H1 (cell line): Measurements from ENCODE around the gene ACKR1. TPM values are rescaled to one million over a fixed set of nuclear protein-coding genes. Genes with fewer than 3 reads are reported as not detected.

Experiments
- CTCF ChIA-PET: fragments of 300-600 bp; sonication (Branson Sonifier 250); formaldehyde crosslinking; loops from one replicate; lab custom pipeline; 2021; ENCODE audit not compliant: partially characterized antibody; lab: Charles Lee
- POLR2A ChIA-PET: fragments of 300-600 bp; sonication (Branson Sonifier 250); formaldehyde crosslinking; loops from one replicate; lab custom pipeline; 2021; ENCODE audit warnings: inconsistent platforms; ENCODE audit not compliant: partially characterized antibody; lab: Charles Lee
- DNase-seq, 2 experiments: peaks; one replicate each; pipeline versions ENCODE4 v3.0.0 to v3.0.0-alpha.2; 2010 to 2022; ENCODE audit warnings: low spot score in 2 of 2, low read depth in 1 of 2, mixed read lengths in 1 of 2
- FAIRE-seq: peaks from 2 replicates; lab custom pipeline; 2011; peaks lifted over from hg19 to GRCh38; lab: Jason Lieb, UNC
- H2AFZ ChIP-seq: 2 replicates; pipeline ENCODE4 v1.8.1; 2012; ENCODE audit warnings: low read length, inconsistent platforms
- H2AK5ac ChIP-seq: 2 replicates; pipeline ENCODE4 v1.6.1; 2013; ENCODE audit warnings: low read depth, low read length
- H2BK120ac ChIP-seq: replicated peaks from 2 replicates; pipeline ENCODE3; 2013; ENCODE audit warnings: low read depth, low read length, inconsistent platforms
- H2BK12ac ChIP-seq: 2 replicates; pipeline ENCODE4 v1.6.1; 2013; ENCODE audit warnings: low read depth, low read length
- H2BK15ac ChIP-seq: 2 replicates; pipeline ENCODE4 v1.6.1; 2013; ENCODE audit warnings: low read length
- H2BK20ac ChIP-seq: 2 replicates; pipeline ENCODE4 v1.6.1; 2013; ENCODE audit warnings: low read length
- H2BK5ac ChIP-seq: 2 replicates; pipeline ENCODE4 v1.6.1; 2013; ENCODE audit warnings: low read depth, low read length
- H3K14ac ChIP-seq: 2 replicates; pipeline ENCODE4 v1.6.1; 2013; ENCODE audit warnings: inconsistent platforms; ENCODE audit not compliant: insufficient read length
- H3K18ac ChIP-seq: 2 replicates; pipeline ENCODE4 v1.6.1; 2013; ENCODE audit warnings: low read length; ENCODE audit errors: extremely low read depth
- H3K23ac ChIP-seq: 2 replicates; pipeline ENCODE4 v1.6.1; 2013; ENCODE audit warnings: inconsistent platforms; ENCODE audit not compliant: insufficient read length
- H3K23me2 ChIP-seq: 2 replicates; pipeline ENCODE4 v1.6.1; 2013; ENCODE audit warnings: low read depth, low read length
- H3K27ac ChIP-seq: 2 replicates; pipeline ENCODE4 v1.6.1; 2011; ENCODE audit warnings: low read depth, low read length, inconsistent platforms
- H3K27me3 ChIP-seq, 4 experiments: replicated peaks in 1 of 4; 1 replicate in 1 of 4; 2 replicates in 3 of 4; pipeline versions ENCODE4 v1.6.1 to v1.8.1; 2011 to 2013; ENCODE audit warnings: low read length in 3 of 4, mild to moderate bottlenecking in 3 of 4, inconsistent platforms in 2 of 4, mixed read lengths in 2 of 4, moderate library complexity in 1 of 4; ENCODE audit not compliant: control insufficient read depth in 3 of 4, insufficient read depth in 3 of 4; ENCODE audit errors: extremely low read depth in 1 of 4
- H3K36me3 ChIP-seq, 4 experiments: 2 replicates each; pipeline versions ENCODE4 v1.6.1 to v1.8.1; 2011 to 2013; ENCODE audit warnings: mild to moderate bottlenecking in 4 of 4, low read length in 3 of 4, moderate library complexity in 2 of 4, control low read depth in 1 of 4, inconsistent platforms in 1 of 4; ENCODE audit not compliant: insufficient read depth in 4 of 4, control insufficient read depth in 2 of 4
- H3K4ac ChIP-seq: replicated peaks from 2 replicates; pipeline ENCODE3; 2013; ENCODE audit warnings: low read length, low read depth, mixed read lengths, inconsistent platforms; ENCODE audit not compliant: insufficient read length
- H3K4me1 ChIP-seq, 4 experiments: replicated peaks in 1 of 4; 1 replicate in 1 of 4; 2 replicates in 3 of 4; pipeline versions ENCODE4 v1.6.1 to v1.8.1; 2011 to 2013; ENCODE audit warnings: low read length in 3 of 4, inconsistent platforms in 2 of 4, mixed read lengths in 1 of 4; ENCODE audit not compliant: insufficient read depth in 4 of 4, control insufficient read depth in 3 of 4
- H3K4me2 ChIP-seq, 2 experiments: 2 replicates each; pipeline versions ENCODE4 v1.6.1 to v1.8.1; 2011 to 2013; ENCODE audit warnings: low read depth in 2 of 2, low read length in 2 of 2, control low read depth in 1 of 2, inconsistent platforms in 1 of 2, mild to moderate bottlenecking in 1 of 2; ENCODE audit not compliant: insufficient read depth in 1 of 2
- H3K4me3 ChIP-seq, 4 experiments: fragments of 200-600, 300-600 bp in 1 of 4; sonication (generic), shearing (Covaris generic), sonication (Bioruptor Twin) in 1 of 4; 2 replicates each; pipeline versions ENCODE4 v1.5.1 to v1.8.1; 2011 to 2016; ENCODE audit warnings: low read length in 4 of 4, low read depth in 3 of 4, control low read depth in 2 of 4, inconsistent platforms in 2 of 4, mild to moderate bottlenecking in 2 of 4, mixed read lengths in 1 of 4, moderate library complexity in 1 of 4; ENCODE audit not compliant: insufficient read depth in 2 of 4; ENCODE audit errors: extremely low read depth in 1 of 4
- H3K56ac ChIP-seq: replicated peaks from 2 replicates; pipeline ENCODE3; 2013; ENCODE audit warnings: low read depth, mild to moderate bottlenecking, mixed read lengths, low read length, inconsistent platforms; ENCODE audit not compliant: insufficient read length
- H3K79me1 ChIP-seq: 2 replicates; pipeline ENCODE4 v1.6.1; 2013; ENCODE audit warnings: low read depth, low read length, control low read depth
- H3K79me2 ChIP-seq, 2 experiments: 2 replicates each; pipeline versions ENCODE4 v1.6.1 to v1.8.1; 2012 to 2013; ENCODE audit warnings: low read length in 2 of 2, mild to moderate bottlenecking in 2 of 2, inconsistent platforms in 1 of 2; ENCODE audit not compliant: insufficient read depth in 2 of 2, control insufficient read depth in 1 of 2
- H3K9ac ChIP-seq, 4 experiments: replicated peaks in 1 of 4; 1 replicate in 1 of 4; 2 replicates in 3 of 4; pipeline versions ENCODE4 v1.6.1 to v1.8.1; 2011 to 2013; ENCODE audit warnings: low read depth in 3 of 4, low read length in 3 of 4, control low read depth in 2 of 4, mild to moderate bottlenecking in 2 of 4, moderate library complexity in 2 of 4, inconsistent platforms in 1 of 4; ENCODE audit errors: extremely low read depth in 1 of 4
- H3K9me3 ChIP-seq, 2 experiments: 2 replicates each; pipeline versions ENCODE4 v1.6.1 to v1.8.1; 2012 to 2013; ENCODE audit warnings: mild to moderate bottlenecking in 2 of 2, moderate library complexity in 2 of 2, control low read depth in 1 of 2, inconsistent platforms in 1 of 2, low read depth in 1 of 2, low read length in 1 of 2, mixed read lengths in 1 of 2; ENCODE audit not compliant: insufficient read depth in 2 of 2
- H4K20me1 ChIP-seq, 2 experiments: replicated peaks in 1 of 2; 2 replicates each; pipeline versions ENCODE3 to v1.8.1; 2011 to 2013; ENCODE audit warnings: inconsistent platforms in 2 of 2, low read length in 2 of 2, mild to moderate bottlenecking in 1 of 2; ENCODE audit not compliant: insufficient read depth in 2 of 2, control insufficient read depth in 1 of 2
- H4K5ac ChIP-seq: 2 replicates; pipeline ENCODE4 v1.6.1; 2013; ENCODE audit warnings: low read length, low read depth, mixed read lengths, inconsistent platforms; ENCODE audit not compliant: insufficient read length
- H4K8ac ChIP-seq: 2 replicates; pipeline ENCODE4 v1.8.0; 2013; ENCODE audit warnings: mild to moderate bottlenecking, moderate library complexity, low read length, inconsistent platforms; ENCODE audit not compliant: insufficient read depth; ENCODE audit errors: extremely low read depth
- H4K91ac ChIP-seq: replicated peaks from 2 replicates; pipeline ENCODE3; 2013; ENCODE audit warnings: low read length, mixed read lengths, inconsistent platforms; ENCODE audit not compliant: insufficient read length
- CHD2 ChIP-seq: IDR thresholded peaks from 2 replicates; pipeline ENCODE4 v1.6.1; 2012; ENCODE audit warnings: low read length, improper control_type of control experiment
- WGBS, 2 experiments: shearing (Covaris generic) in 1 of 2; methylation state at CpG; one replicate each; pipeline versions ENCODE4 v1.1.6 to v1.1.7; 2013 to 2015; ENCODE audit warnings: low lambda C conversion rate in 2 of 2, mixed read lengths in 2 of 2, inconsistent platforms in 1 of 2, low coverage in 1 of 2, missing lambda C conversion rate in 1 of 2; ENCODE audit not compliant: insufficient replicate concordance in 2 of 2, insufficient coverage in 1 of 2, insufficient read length in 1 of 2; ENCODE audit errors: extremely low coverage in 1 of 2, missing lambda C conversion rate in 1 of 2; 5-methylcytosine and 5-hydroxymethylcytosine counted together
- polyA plus RNA-seq, 7 experiments: library from polyadenylated mRNA; depleted of rRNA in 3 of 7; stranded (reverse) in 5 of 7; unstranded in 2 of 7; fragments of >200 nt in 5 of 7; fragments of 200-250 nt in 2 of 7; gene quantifications; 1 replicate in 5 of 7; 2 replicates in 1 of 7; 4 replicates in 1 of 7; pipeline versions ENCODE4 v1.2.1 to v1.2.3, GENCODE V29; 2011 to 2013; ENCODE audit warnings: missing spikeins in 2 of 7, mixed read lengths in 2 of 7
- total RNA-seq: library from RNA; stranded (reverse); fragmentation: NEBNext Ultra II Directional; extraction: Animal tissue kit (Norgen Biotek cat#: 25700); gene quantifications from 2 replicates; pipeline ENCODE4 v1.2.1, GENCODE V29; 2021

Gene ACKR1
- total and polyA plus RNA-seq, 2 of the 8 experiments (the other 6 are each of a cell fraction or from before 2014, with no cell fraction given), result 0.61 to 1.00 TPM

GRCh38 chr1:159200769-159201168, 3.9 kb upstream of the ACKR1 start:
- Histone ChIP-seq H3K4me2 (no peak overlapping the region), H3K23me2 (no peaks in the 10 kb centered on the region), H4K20me1 (no peaks in the 10 kb centered on the region), H3K18ac (no peak overlapping the region), H3K9me3 (no peaks in the 10 kb centered on the region), H3K23ac (no peak overlapping the region), H2BK20ac (no peak overlapping the region), H2AK5ac (no peak overlapping the region), H2AFZ (no peak overlapping the region), H3K27me3 (no peaks in the 10 kb centered on the region), H3K4me3 (no peak overlapping the region), H3K79me1 (no peaks in the 10 kb centered on the region), H2BK120ac (no peak overlapping the region), H3K27ac (no peak overlapping the region), H3K14ac (no peak overlapping the region), H3K36me3 (no peaks in the 10 kb centered on the region; a peak in 1 of 8 replicates), H3K4me1 (no peaks in the 10 kb centered on the region; a peak in 1 of 7 replicates), H4K5ac (no peak overlapping the region), H3K79me2 (no peaks in the 10 kb centered on the region), H3K56ac (no peak overlapping the region), H4K8ac (no peak overlapping the region), H3K4ac (no peak overlapping the region), H2BK12ac (no peak overlapping the region), H2BK15ac (no peak overlapping the region), H2BK5ac (no peak overlapping the region), H3K9ac (no peak overlapping the region), H4K91ac (no peak overlapping the region)
- 91% methylated on average over 12 of the region's 18 CpGs; no CpG with 5 or more reads in 1 of the 2 experiments for WGBS, 2 experiments
- POLR2A ChIA-PET, result interaction anchor here (1.0 kb wide), 1 partner anchor 28 kb away, joined by 4 read pairs; no protein-coding TSS in a partner anchor
- DNase-seq (no peak), FAIRE-seq (no peak)
- CTCF ChIA-PET, result interaction anchor here (0.6 to 26.6 kb wide), 7 partner anchors 11 to 421 kb away, joined by 3 to 660 read pairs (median 126); partner anchors contain the start of gene ACKR1
- no peak for TF ChIP-seq CHD2
